ENCODE data around the gene P2RY6. TPM values are rescaled to one million over a fixed set of nuclear protein-coding genes. Genes with fewer than 3 reads are reported as not detected.

P2RY6 gene
- total RNA-seq, 1 experiment from 2014 or later = 34.7 TPM

DNA sequence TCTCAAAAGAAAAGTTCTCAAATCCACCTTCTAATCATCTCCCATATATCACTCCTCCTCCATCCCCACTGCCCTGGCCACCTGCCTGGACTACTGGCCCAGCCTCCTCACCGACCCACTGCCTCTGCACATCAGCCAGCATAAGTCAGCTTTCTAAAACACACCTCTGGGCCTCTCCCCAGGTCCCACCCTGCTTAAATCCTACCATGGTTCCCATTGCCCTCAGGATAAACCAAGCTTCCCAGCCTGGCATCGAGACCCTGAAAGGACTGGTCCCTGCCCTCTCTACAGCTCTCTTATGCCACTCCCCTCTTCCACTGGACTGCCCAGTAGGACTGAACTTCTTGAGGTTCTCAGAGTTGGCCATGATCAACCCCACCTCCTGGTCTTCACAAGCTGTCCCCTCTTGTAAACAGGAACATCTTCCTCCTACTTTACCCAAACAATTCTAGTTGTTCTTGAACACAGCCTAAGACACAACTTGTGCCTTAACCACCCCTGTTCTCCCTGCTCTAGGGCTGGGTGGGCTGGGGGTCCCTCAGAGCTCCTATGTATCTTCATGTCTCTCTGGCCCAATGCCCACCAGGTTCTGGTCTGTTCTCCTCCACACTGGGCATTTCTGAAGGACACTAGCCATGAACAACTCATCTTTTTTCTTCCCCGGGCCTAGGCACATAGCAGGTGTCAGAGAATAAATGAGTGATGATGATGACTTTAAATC is 12.6 kb upstream of the P2RY6 start:
- H3K4me1 ChIP-seq (replicated peaks; ENCODE audit: insufficient read depth) = peaks cover 65% of the 10 kb centered on the region
- no peak overlapping the region for H2AFZ ChIP-seq
- intact Hi-C loops (cut with micrococcal nuclease; ENCODE audit: unreplicated experiment) = no loop called here
- no peaks in the 10 kb centered on the region for H3K79me2 ChIP-seq (ENCODE audit: low read depth)
- H3K9me2 ChIP-seq (ENCODE audit: insufficient read depth) = no peaks in the 10 kb centered on the region
- H3K4me2 ChIP-seq = no peak overlapping the region
- POLR2A ChIA-PET (ENCODE audit: unreplicated experiment) = no interaction called here
- H3K9me3 ChIP-seq (ENCODE audit: insufficient read depth, low read depth) = no peaks in the 10 kb centered on the region
- no TSS peak for BruUV-seq (replicated peaks)
- no peaks in the 10 kb centered on the region for H3K27me3 ChIP-seq (ENCODE audit: insufficient read depth, low read depth)
- H3F3A ChIP-seq (ENCODE audit: insufficient read depth, low read depth) = peaks cover 59% of the 10 kb centered on the region
- no peak overlapping the region for H3K4me3 ChIP-seq
- no peak for DNase-seq
- H3K27ac ChIP-seq = peak overlapping the region; percentile 96
- TF ChIP-seq CTCF (conservative IDR thresholded peaks at IDR 0.05) (no peak), EZH2 (IDR thresholded peaks at IDR 0.05; ENCODE audit: low read depth) (no peak)
- no peaks in the 10 kb centered on the region for H4K20me1 ChIP-seq (ENCODE audit: insufficient read depth)
- CTCF ChIA-PET = interaction anchor here (0.6 to 0.7 kb wide), 2 partner anchors 67 to 1281 kb away, joined by 3 to 6 read pairs; no protein-coding TSS in a partner anchor
- H3K36me3 ChIP-seq (ENCODE audit: low read depth) = no peaks in the 10 kb centered on the region

DNA sequence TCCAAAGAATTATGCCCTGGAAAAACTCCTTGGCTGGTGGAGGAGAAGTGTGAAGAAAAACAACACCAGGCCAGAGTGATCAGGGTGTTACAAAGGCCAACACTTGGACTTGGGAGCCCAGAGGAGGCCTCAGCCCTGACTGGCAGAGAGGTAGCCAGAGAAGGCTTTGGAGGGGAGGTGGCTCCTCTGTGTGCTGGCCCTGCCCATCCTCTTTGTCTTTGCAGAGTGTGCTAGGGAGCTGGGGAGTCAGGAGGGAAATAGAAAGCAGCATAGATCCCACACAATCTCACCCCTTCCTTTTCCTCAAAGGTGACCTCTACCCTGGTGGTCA is 12.0 kb upstream of the P2RY6 start:
- Histone ChIP-seq H3K9me3 (ENCODE audit: insufficient read depth, low read depth) (no peaks in the 10 kb centered on the region), H3K4me3 (no peak overlapping the region), H3K36me3 (ENCODE audit: low read depth) (no peaks in the 10 kb centered on the region), H3K27ac (peak overlapping the region; percentile 96; the same call in 1 of the 2 replicates), H4K20me1 (ENCODE audit: insufficient read depth) (no peaks in the 10 kb centered on the region), H2AFZ (no peak overlapping the region), H3K9me2 (ENCODE audit: insufficient read depth) (no peaks in the 10 kb centered on the region), H3K79me2 (ENCODE audit: low read depth) (no peaks in the 10 kb centered on the region), H3K27me3 (ENCODE audit: insufficient read depth, low read depth) (no peaks in the 10 kb centered on the region), H3K4me2 (no peak overlapping the region), H3K4me1 (replicated peaks; ENCODE audit: insufficient read depth) (peaks cover 65% of the 10 kb centered on the region), H3F3A (ENCODE audit: insufficient read depth, low read depth) (peaks cover 59% of the 10 kb centered on the region)
- POLR2A ChIA-PET (ENCODE audit: unreplicated experiment) = no interaction called here
- BruUV-seq (replicated peaks) = no TSS peak
- DNase-seq = no peak
- TF ChIP-seq CTCF (conservative IDR thresholded peaks at IDR 0.05) (no peak), EZH2 (IDR thresholded peaks at IDR 0.05; ENCODE audit: low read depth) (no peak)
- intact Hi-C loops (cut with micrococcal nuclease; ENCODE audit: unreplicated experiment) = no loop called here
- CTCF ChIA-PET = no interaction called here

DNA sequence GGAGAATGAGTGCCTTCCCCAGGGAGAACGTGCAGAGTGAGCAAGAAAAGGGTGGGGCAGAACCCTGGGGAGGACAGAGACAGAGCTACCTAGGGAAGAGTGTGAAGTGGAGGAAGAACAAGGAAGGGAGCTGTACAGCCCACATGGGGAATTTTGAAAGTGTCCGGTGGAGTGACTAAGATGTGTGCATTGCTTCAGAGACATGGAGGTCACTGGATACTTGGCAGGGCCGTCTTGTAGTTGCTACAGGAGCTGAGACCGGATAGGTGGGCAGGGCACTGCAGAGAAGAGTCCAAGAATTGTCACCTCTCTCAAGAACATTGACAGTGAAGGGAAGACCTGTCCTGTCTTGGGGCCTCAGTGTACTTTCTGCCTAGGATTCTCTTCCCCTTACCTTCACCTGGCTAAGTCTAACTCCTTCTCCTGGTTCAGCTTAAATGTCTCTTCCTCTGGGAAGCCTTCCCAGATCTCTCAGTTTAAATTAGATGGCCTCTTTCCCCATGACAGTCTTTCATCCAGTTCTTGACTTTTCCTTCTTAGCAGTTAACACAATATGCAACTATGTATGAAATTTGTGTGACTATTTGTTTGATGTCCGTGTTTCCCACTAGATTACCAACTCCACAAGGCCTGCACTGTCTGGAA is 9.2 kb upstream of the P2RY6 start:
- Histone ChIP-seq H3K4me3 (no peak overlapping the region), H3K9me3 (ENCODE audit: insufficient read depth, low read depth) (no peaks in the 10 kb centered on the region), H3K27me3 (ENCODE audit: insufficient read depth, low read depth) (no peaks in the 10 kb centered on the region), H3K27ac (peak overlapping the region; percentile 61), H3K9me2 (ENCODE audit: insufficient read depth) (no peaks in the 10 kb centered on the region), H4K20me1 (ENCODE audit: insufficient read depth) (no peaks in the 10 kb centered on the region), H3K79me2 (ENCODE audit: low read depth) (no peaks in the 10 kb centered on the region), H3K4me1 (replicated peaks; ENCODE audit: insufficient read depth) (peaks cover 57% of the 10 kb centered on the region), H2AFZ (no peak overlapping the region), H3K36me3 (ENCODE audit: low read depth) (no peaks in the 10 kb centered on the region), H3K4me2 (peak overlapping the region; percentile 32), H3F3A (ENCODE audit: insufficient read depth, low read depth) (peaks cover 39% of the 10 kb centered on the region)
- peak; percentile 45 to 90 for DNase-seq
- CTCF ChIA-PET = interaction anchor here (0.7 to 0.8 kb wide), 2 partner anchors 83 to 538 kb away, joined by 3 to 4 read pairs; no protein-coding TSS in a partner anchor
- BruUV-seq (replicated peaks) = no TSS peak
- no peak for TF ChIP-seq EZH2 (IDR thresholded peaks at IDR 0.05; ENCODE audit: low read depth)
- no peak for TF ChIP-seq CTCF (conservative IDR thresholded peaks at IDR 0.05)
- POLR2A ChIA-PET (ENCODE audit: unreplicated experiment) = interaction anchor here (0.5 to 0.6 kb wide), 2 partner anchors 14 to 772 kb away, joined by 3 to 4 read pairs; no protein-coding TSS in a partner anchor
- intact Hi-C loops (cut with micrococcal nuclease; ENCODE audit: unreplicated experiment) = no loop called here
